Kidney epithelial cell (primary cell): ENCODE data around the gene AMBRA1. TPM values are rescaled to one million over a fixed set of nuclear protein-coding genes. Genes with fewer than 3 reads are reported as not detected.

Experiments
- DNase-seq: peaks from one replicate; pipeline ENCODE4 v3.0.0-alpha.2; 2010; ENCODE audit warnings: low read depth
- H3K27me3 ChIP-seq: 2 replicates; pipeline ENCODE4 v1.6.0; 2011; ENCODE audit warnings: low read length; ENCODE audit not compliant: control insufficient read depth, insufficient read depth
- H3K36me3 ChIP-seq: 2 replicates; pipeline ENCODE4 v1.5.1; 2011; ENCODE audit warnings: low read length; ENCODE audit not compliant: control insufficient read depth, insufficient read depth
- H3K4me3 ChIP-seq: 2 replicates; pipeline ENCODE4 v1.5.1; 2011; ENCODE audit warnings: low read depth, mild to moderate bottlenecking, control low read depth, low read length
- CTCF ChIP-seq: IDR thresholded peaks from 2 replicates; pipeline ENCODE4 v1.5.1; 2011; ENCODE audit warnings: mild to moderate bottlenecking, moderate library complexity, low read length, control low read depth, inconsistent platforms; ENCODE audit not compliant: insufficient read depth, poor library complexity, severe bottlenecking
- total RNA-seq: library from RNA; depleted of rRNA; stranded (reverse); fragments of >200 nt; gene quantifications from 2 replicates; pipeline ENCODE4 v1.2.3, GENCODE V29; 2015

Gene AMBRA1
- total RNA-seq, 1 donor from 2014 or later: 23.1 TPM

DNA sequence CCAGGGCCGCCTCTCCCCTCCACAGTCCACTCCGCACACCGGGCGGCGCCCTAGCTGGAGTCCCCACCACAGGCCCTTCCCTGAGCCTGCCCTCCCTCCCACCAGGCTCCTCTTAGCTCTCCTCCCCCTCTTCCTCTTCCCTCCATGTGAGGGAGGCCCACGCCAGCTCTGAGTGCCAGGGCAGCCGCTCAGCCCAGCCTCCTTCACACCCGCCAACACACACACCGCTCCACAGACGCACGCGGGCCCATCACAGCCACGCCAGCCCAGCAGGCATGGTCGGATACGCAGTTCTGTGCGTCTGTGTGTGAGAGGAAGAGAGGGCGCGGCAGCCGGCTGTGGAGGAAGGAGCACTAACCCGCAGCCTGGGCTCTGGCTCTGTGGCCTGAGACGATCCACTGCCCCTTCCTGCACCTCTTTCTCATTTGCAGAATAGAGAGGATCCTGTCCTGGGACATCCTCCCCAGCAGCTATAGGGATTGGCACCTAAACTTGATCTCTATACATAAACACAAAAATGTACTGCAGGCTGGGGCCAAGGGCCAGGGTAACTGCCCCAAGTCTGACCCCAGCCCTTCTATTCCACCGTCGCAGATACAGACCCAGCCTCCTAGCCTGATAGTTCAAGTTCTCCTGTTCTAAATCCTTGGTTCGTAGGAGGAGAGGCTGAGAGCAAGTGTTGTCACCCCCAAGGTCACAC, 205.8 kb downstream of the AMBRA1 start:
- no peak for TF ChIP-seq CTCF
- H3K27me3 ChIP-seq: peaks cover 56% of the 10 kb centered on the region
- DNase-seq: no peak
- H3K36me3 ChIP-seq: no peaks in the 10 kb centered on the region
- no peak overlapping the region for H3K4me3 ChIP-seq

- H3K27me3 ChIP-seq: peaks cover 52% of the 10 kb centered on the region
- no peak for DNase-seq
- H3K4me3 ChIP-seq: no peak overlapping the region
- H3K36me3 ChIP-seq: no peaks in the 10 kb centered on the region
- no peak for TF ChIP-seq CTCF
These were observed 206.4 kb downstream of the AMBRA1 start for GRCh38 chr11:46387456-46387855.

DNA sequence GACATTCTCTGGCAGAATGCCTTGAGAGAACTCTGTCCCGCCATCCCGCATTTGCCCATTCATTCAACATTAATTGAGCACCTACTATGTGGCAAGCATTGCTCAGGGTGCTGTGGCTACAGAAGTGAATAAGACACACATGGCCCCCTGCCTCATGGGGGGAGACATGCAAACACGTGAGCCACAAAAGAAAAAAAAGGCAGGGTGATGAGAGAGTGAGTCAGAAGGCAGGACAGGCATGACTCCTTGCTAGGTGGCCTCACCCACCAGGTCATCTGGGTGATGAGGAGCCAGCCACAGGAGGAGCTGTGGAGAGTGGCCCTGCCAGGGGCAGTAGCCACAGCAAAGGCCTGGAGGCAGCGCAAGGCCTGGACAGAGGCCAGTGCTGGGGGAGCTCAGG, 207.1 kb downstream of the AMBRA1 start:
- no peak overlapping the region for H3K4me3 ChIP-seq
- no peak for TF ChIP-seq CTCF
- peaks cover 45% of the 10 kb centered on the region for H3K27me3 ChIP-seq
- no peak for DNase-seq
- H3K36me3 ChIP-seq: no peaks in the 10 kb centered on the region

- Histone ChIP-seq H3K27me3 (peaks cover 40% of the 10 kb centered on the region), H3K4me3 (no peak overlapping the region), H3K36me3 (no peaks in the 10 kb centered on the region)
- no peak for TF ChIP-seq CTCF
- no peak for DNase-seq
These were observed 207.7 kb downstream of the AMBRA1 start for GRCh38 chr11:46386005-46386578.

DNA sequence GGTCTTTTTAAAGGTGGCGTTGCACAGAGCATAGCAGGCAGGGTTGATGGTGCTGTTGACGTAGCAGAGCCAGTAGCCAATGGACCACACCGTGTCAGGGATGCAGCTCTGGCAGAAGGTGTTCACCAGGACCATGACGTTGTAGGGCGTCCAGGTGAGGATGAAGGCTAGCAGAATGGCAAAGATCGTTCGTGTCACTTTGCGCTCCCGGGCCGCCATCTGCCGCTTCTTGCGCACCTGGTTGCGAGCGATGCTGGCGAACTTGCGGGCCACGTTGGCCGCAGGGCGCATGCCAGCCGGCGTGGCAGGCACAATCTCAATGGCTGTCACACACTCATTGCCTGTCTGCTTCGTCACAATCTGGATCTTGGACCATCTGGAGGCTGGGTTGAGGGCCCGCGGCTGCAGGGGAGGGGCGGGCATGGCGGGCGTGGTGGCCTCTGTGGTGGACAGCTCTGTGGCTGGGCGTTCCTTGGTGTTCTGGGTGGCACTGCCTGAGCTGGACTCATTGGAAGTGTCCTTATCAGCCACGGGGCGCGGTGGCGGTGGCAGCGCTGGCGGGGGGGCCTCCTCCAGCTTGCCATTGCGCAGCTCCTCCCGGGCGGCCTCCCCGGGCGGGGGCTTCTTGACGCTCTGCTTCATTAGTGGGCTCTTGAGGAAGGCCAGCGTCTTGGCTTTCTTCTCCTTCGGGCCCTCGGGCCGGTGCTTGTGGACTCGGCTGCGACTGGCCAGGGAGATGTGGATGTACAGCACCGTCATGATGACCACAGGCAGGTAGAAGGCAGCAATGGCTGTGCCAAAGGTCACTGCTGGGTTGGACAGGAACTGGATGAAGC, 208.4 kb downstream of the AMBRA1 start:
- no peak for TF ChIP-seq CTCF
- Histone ChIP-seq H3K4me3 (no peak overlapping the region), H3K27me3 (peaks cover 32% of the 10 kb centered on the region), H3K36me3 (no peaks in the 10 kb centered on the region)
- DNase-seq: no peak
